Kidney (tissue), 14 donors: ENCODE data around the gene TBC1D10A. TPM values are rescaled to one million over a fixed set of nuclear protein-coding genes. Genes with fewer than 3 reads are reported as not detected.

Experiments
- DNase-seq, 5 donors: peaks; one replicate each; pipeline ENCODE4 v3.0.0-alpha.2; 2013 to 2020
- FAIRE-seq: peaks from 2 replicates; lab custom pipeline; 2012; peaks lifted over from hg19 to GRCh38; lab: Jason Lieb, UNC
- H3K27ac ChIP-seq, 2 donors: one replicate each; pipeline ENCODE4 v1.7.0; 2013; ENCODE audit warnings: low read depth in 2 of 2, low read length in 2 of 2, inconsistent platforms in 1 of 2
- H3K27me3 ChIP-seq: one replicate; pipeline ENCODE4 v1.7.1; 2013; ENCODE audit warnings: low read length, inconsistent platforms; ENCODE audit not compliant: control insufficient read depth, insufficient read depth
- H3K36me3 ChIP-seq, 3 donors: one replicate each; pipeline versions ENCODE4 v1.7.0 to v1.7.1; 2013; ENCODE audit warnings: low read length in 3 of 3, control low read depth in 1 of 3, inconsistent platforms in 1 of 3; ENCODE audit not compliant: insufficient read depth in 3 of 3, control insufficient read depth in 2 of 3
- H3K4me1 ChIP-seq, 3 donors: one replicate each; pipeline versions ENCODE4 v1.7.0 to v1.7.1; 2013; ENCODE audit warnings: low read length in 3 of 3, inconsistent platforms in 1 of 3, low read depth in 1 of 3; ENCODE audit not compliant: control insufficient read depth in 2 of 3, insufficient read depth in 2 of 3
- H3K4me3 ChIP-seq, 3 donors: one replicate each; pipeline versions ENCODE4 v1.7.0 to v1.8.1; 2013; ENCODE audit warnings: low read length in 3 of 3, control low read depth in 1 of 3, inconsistent platforms in 1 of 3
- H3K9ac ChIP-seq, 3 donors: one replicate each; pipeline versions ENCODE4 v1.7.0 to v1.7.1; 2013; ENCODE audit warnings: low read length in 3 of 3, control low read depth in 1 of 3, inconsistent platforms in 1 of 3
- H3K9me3 ChIP-seq, 3 donors: one replicate each; pipeline versions ENCODE4 v1.7.0 to v1.7.1; 2013; ENCODE audit warnings: low read length in 3 of 3, control low read depth in 1 of 3, inconsistent platforms in 1 of 3; ENCODE audit not compliant: control insufficient read depth in 2 of 3, insufficient read depth in 1 of 3
- CTCF ChIP-seq: IDR thresholded peaks from 3 replicates; pipeline ENCODE4 v1.5.1; 2012; ENCODE audit warnings: mild to moderate bottlenecking, moderate library complexity, borderline replicate concordance; ENCODE audit not compliant: insufficient read depth; ENCODE audit errors: extremely low read depth
- intact Hi-C: fragments of 100-400 bp; cut with DNase I; formaldehyde crosslinking; loops from one replicate; pipeline ENCODE4 v1.11.1; 2022
- polyA plus RNA-seq: library from polyadenylated mRNA; stranded (reverse); fragments of 350-450 nt; fragmentation: Illumina TruSeq; extraction: RNeasy Lipid Tissue Mini Kit (QIAGEN cat#74804); gene quantifications from one replicate; pipeline ENCODE4 v1.2.3, GENCODE V29; 2014; ENCODE audit warnings: low read depth, low replicate concordance; ENCODE audit not compliant: insufficient read depth
- total RNA-seq: library from RNA; stranded (reverse); fragmentation: NEBNext Ultra II Directional; extraction: Animal tissue kit (Norgen Biotek cat#: 25700); gene quantifications from one replicate; pipeline ENCODE4 v1.2.1, GENCODE V29; 2021
- donor health status: control.
- donor health status: control.
- donor health status: control.
- donor health status: control.
- donor health status: control.
- donor health status: DM: yes; HTN: yes; CAD: no.
- donor health status: Normal renal cell carcinoma (clear cell type).

The TBC1D10A gene
- total and polyA plus RNA-seq, 2 donors from 2014 or later = 31.0 to 34.5 TPM

DNA sequence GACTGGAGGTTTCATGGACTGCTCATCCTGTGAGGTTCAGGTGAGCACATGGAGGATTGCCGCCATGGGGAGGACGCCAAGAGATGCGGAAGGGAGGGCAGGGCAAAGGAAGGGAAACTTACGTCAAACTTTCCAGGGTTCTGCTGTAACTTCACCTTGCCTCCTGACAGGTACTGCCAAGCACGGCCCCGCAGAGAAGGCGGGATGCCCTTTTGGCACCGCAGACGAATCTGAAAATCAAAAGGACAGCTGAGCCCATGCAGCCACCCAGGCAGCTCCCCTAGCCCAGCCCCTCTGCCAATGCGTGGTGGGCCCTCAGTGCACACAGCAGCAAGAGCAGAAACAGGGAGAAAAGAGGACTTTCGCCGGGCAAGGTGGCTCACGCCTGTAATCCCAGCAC is 27.4 kb downstream of the TBC1D10A start:
- Histone ChIP-seq H3K4me1 (peaks cover 0 to 28% (median 21%) of the 10 kb centered on the region in 3 donors), H3K9ac (no peak overlapping the region), H3K9me3 (no peaks in the 10 kb centered on the region), H3K27ac (no peak overlapping the region), H3K36me3 (peaks cover 0 to 70% (median 37%) of the 10 kb centered on the region in 3 donors), H3K27me3 (no peaks in the 10 kb centered on the region), H3K4me3 (no peak overlapping the region)
- intact Hi-C loops = no loop called here
- no peak for FAIRE-seq
- TF ChIP-seq CTCF = no peak
- no peak for DNase-seq

- no peak for FAIRE-seq
- Histone ChIP-seq H3K27me3 (no peaks in the 10 kb centered on the region), H3K9ac (no peak overlapping the region), H3K27ac (no peak overlapping the region), H3K4me3 (no peak overlapping the region), H3K4me1 (peaks cover 0 to 16% (median 9%) of the 10 kb centered on the region in 3 donors), H3K9me3 (no peaks in the 10 kb centered on the region), H3K36me3 (peaks cover 0 to 72% (median 32%) of the 10 kb centered on the region in 3 donors)
- no peak for TF ChIP-seq CTCF
- DNase-seq = no peak
- intact Hi-C loops = no loop called here
Observed at GRCh38 chr22:30297991-30298701, 28.6 kb downstream of the TBC1D10A start.

GRCh38 chr22:30297276-30297990 is 29.3 kb downstream of the TBC1D10A start:
- no peak overlapping the region for H3K27ac ChIP-seq
- intact Hi-C loops = no loop called here
- FAIRE-seq = no peak
- no peak overlapping the region for H3K4me3 ChIP-seq
- peaks cover 0 to 15% (median 9%) of the 10 kb centered on the region in 3 donors for H3K4me1 ChIP-seq
- H3K27me3 ChIP-seq = no peaks in the 10 kb centered on the region
- no peak for DNase-seq
- TF ChIP-seq CTCF = no peak
- H3K9ac ChIP-seq = no peak overlapping the region
- peaks cover 0 to 78% (median 37%) of the 10 kb centered on the region in 3 donors for H3K36me3 ChIP-seq
- no peaks in the 10 kb centered on the region for H3K9me3 ChIP-seq
